Keratinocyte (primary cell): Measurements from ENCODE around the gene TBX6. TPM values are rescaled to one million over a fixed set of nuclear protein-coding genes. Genes with fewer than 3 reads are reported as not detected.

Experiments used
- DNase-seq: peaks from one replicate; pipeline ENCODE4 v3.0.0-alpha.2; 2011; ENCODE audit warnings: low read depth, missing footprints, low spot score
- FAIRE-seq: peaks from 2 replicates; lab custom pipeline; 2011; peaks lifted over from hg19 to GRCh38; lab: Jason Lieb, UNC
- H2AFZ ChIP-seq: 2 replicates; pipeline ENCODE4 v1.6.0; 2012; ENCODE audit warnings: low read length, control low read depth, inconsistent platforms; ENCODE audit not compliant: control insufficient read depth
- H3K27ac ChIP-seq: 2 replicates; pipeline ENCODE4 v1.5.1; 2011; ENCODE audit warnings: low read length; ENCODE audit not compliant: control insufficient read depth, insufficient read depth
- H3K27me3 ChIP-seq: 3 replicates; pipeline ENCODE4 v1.6.0; 2011; ENCODE audit warnings: low read length; ENCODE audit not compliant: control insufficient read depth, insufficient read depth; ENCODE audit errors: extremely low read depth
- H3K36me3 ChIP-seq, 2 experiments: 2 replicates in 1 of 2; 3 replicates in 1 of 2; pipeline ENCODE4 v1.5.1; 2011; ENCODE audit warnings: low read length in 2 of 2, mild to moderate bottlenecking in 1 of 2; ENCODE audit not compliant: control insufficient read depth in 2 of 2, insufficient read depth in 2 of 2; ENCODE audit errors: extremely low read depth in 1 of 2
- H3K4me1 ChIP-seq: 3 replicates; pipeline ENCODE4 v1.5.1; 2011; ENCODE audit warnings: low read length; ENCODE audit not compliant: control insufficient read depth, insufficient read depth; ENCODE audit errors: extremely low read depth
- H3K4me2 ChIP-seq: 3 replicates; pipeline ENCODE4 v1.6.0; 2011; ENCODE audit warnings: low read depth, low read length; ENCODE audit not compliant: control insufficient read depth, insufficient read depth; ENCODE audit errors: extremely low read depth
- H3K4me3 ChIP-seq, 3 experiments: fragments of 200-600 bp in 1 of 3; sonication (generic) in 1 of 3; 2 replicates in 2 of 3; 3 replicates in 1 of 3; pipeline ENCODE4 v1.5.1; 2011 to 2016; ENCODE audit warnings: low read length in 3 of 3, mild to moderate bottlenecking in 3 of 3, control low read depth in 2 of 3, inconsistent platforms in 1 of 3, low read depth in 1 of 3, mixed read lengths in 1 of 3, mixed run types in 1 of 3, moderate library complexity in 1 of 3; ENCODE audit not compliant: control insufficient read depth in 2 of 3, insufficient read depth in 2 of 3; ENCODE audit errors: extremely low read depth in 1 of 3
- H3K79me2 ChIP-seq: 2 replicates; pipeline ENCODE4 v1.6.0; 2012; ENCODE audit warnings: low read length; ENCODE audit not compliant: control insufficient read depth, insufficient read depth
- H3K9ac ChIP-seq: 3 replicates; pipeline ENCODE4 v1.6.0; 2011; ENCODE audit warnings: low read length; ENCODE audit not compliant: control insufficient read depth, insufficient read depth; ENCODE audit errors: extremely low read depth
- H3K9me1 ChIP-seq: 3 replicates; pipeline ENCODE4 v1.6.0; 2011; ENCODE audit warnings: low read length; ENCODE audit not compliant: control insufficient read depth, insufficient read depth; ENCODE audit errors: extremely low read depth
- H3K9me3 ChIP-seq: 2 replicates; pipeline ENCODE4 v1.5.1; 2012; ENCODE audit warnings: low read depth, low read length; ENCODE audit not compliant: control insufficient read depth
- H4K20me1 ChIP-seq: 3 replicates; pipeline ENCODE4 v1.6.0; 2011; ENCODE audit warnings: low read length; ENCODE audit not compliant: control insufficient read depth, insufficient read depth; ENCODE audit errors: extremely low read depth
- CTCF ChIP-seq, 3 experiments: IDR thresholded peaks in 1 of 3; conservative IDR thresholded peaks in 1 of 3; optimal IDR thresholded peaks in 1 of 3; 2 replicates in 2 of 3; 3 replicates in 1 of 3; pipeline versions ENCODE3 to v1.5.1; 2011; ENCODE audit warnings: low read length in 3 of 3, mild to moderate bottlenecking in 3 of 3, moderate library complexity in 2 of 3, control low read depth in 1 of 3, inconsistent platforms in 1 of 3; ENCODE audit not compliant: insufficient read depth in 2 of 3; ENCODE audit errors: extremely low read depth in 1 of 3
- EZH2 ChIP-seq: IDR thresholded peaks from one replicate; pipeline ENCODE4 v1.6.1; 2012; ENCODE audit warnings: inconsistent platforms, mild to moderate bottlenecking, low read length, moderate library complexity
- dilution Hi-C: fragments of 300-500 bp; cut with MboI; formaldehyde crosslinking; loops from one replicate; pipeline ENCODE4 v1.7.0; 2020; ENCODE audit warnings: low sequenced_read_pairs; ENCODE audit not compliant: extremely low pct_ligation_motif_present
- polyA plus RNA-seq, 5 experiments: library from polyadenylated mRNA; depleted of rRNA in 3 of 5; stranded (reverse) in 3 of 5; stranded (forward) in 1 of 5; unstranded in 1 of 5; fragments of >200 nt; gene quantifications; 1 replicate in 1 of 5; 2 replicates in 3 of 5; 3 replicates in 1 of 5; pipeline versions ENCODE4 v1.2.1 to v1.2.3, GENCODE V29; 2011 to 2012; ENCODE audit warnings: missing spikeins in 2 of 5, low read depth in 1 of 5, low replicate concordance in 1 of 5

TBX6 gene
- polyA plus RNA-seq, 1 donor (not counting 4 experiments of a cell fraction or from before 2014, with no cell fraction given), result 0.18 TPM

GRCh38 chr16:30068750-30069610, 22.7 kb downstream of the TBX6 start:
- FAIRE-seq (no peak), DNase-seq (no peak)
- Histone ChIP-seq H3K79me2 (peaks cover 50% of the 10 kb centered on the region), H2AFZ (no peak overlapping the region), H3K4me3 (no peak overlapping the region), H4K20me1 (peaks cover 40% of the 10 kb centered on the region), H3K27ac (no peak overlapping the region), H3K9me3 (no peaks in the 10 kb centered on the region), H3K4me2 (no peak overlapping the region), H3K27me3 (no peaks in the 10 kb centered on the region), H3K4me1 (peaks cover 30% of the 10 kb centered on the region), H3K9ac (no peak overlapping the region), H3K36me3 (peaks cover 42 to 50% of the 10 kb centered on the region in 2 experiments), H3K9me1 (no peaks in the 10 kb centered on the region)
- dilution Hi-C loops, result no loop called here
- TF ChIP-seq EZH2 (no peak), CTCF (optimal IDR thresholded peaks at IDR 0.05 in 1 of 3, IDR thresholded peaks at IDR 0.05 in 1 of 3, conservative IDR thresholded peaks at IDR 0.05 in 1 of 3; ENCODE audit: extremely low read depth in 1 of 3, insufficient read depth in 2 of 3, low read length in 3 of 3) (peak; percentile 67 to 87 (median 69))

- DNase-seq (no peak), FAIRE-seq (no peak)
- Histone ChIP-seq H3K27me3 (no peaks in the 10 kb centered on the region), H3K79me2 (peaks cover 54% of the 10 kb centered on the region), H3K9ac (no peak overlapping the region), H4K20me1 (peaks cover 40% of the 10 kb centered on the region), H3K4me1 (peaks cover 35% of the 10 kb centered on the region), H3K27ac (no peak overlapping the region), H3K4me2 (no peak overlapping the region), H3K9me1 (no peaks in the 10 kb centered on the region), H3K9me3 (no peaks in the 10 kb centered on the region), H2AFZ (no peak overlapping the region), H3K4me3 (no peak overlapping the region), H3K36me3 (peaks cover 42 to 50% of the 10 kb centered on the region in 2 experiments)
- dilution Hi-C loops, result no loop called here
- TF ChIP-seq EZH2, result no peak
- TF ChIP-seq CTCF (optimal IDR thresholded peaks at IDR 0.05 in 1 of 3, IDR thresholded peaks at IDR 0.05 in 1 of 3, conservative IDR thresholded peaks at IDR 0.05 in 1 of 3; ENCODE audit: extremely low read depth in 1 of 3, insufficient read depth in 2 of 3, low read length in 3 of 3), result no peak
Observed at GRCh38 chr16:30068333-30068732, 23.4 kb downstream of the TBX6 start.
